MM.1S (cell line): ENCODE results near the gene EYA2.

Experiments
- DNase-seq: peaks from one replicate; pipeline ENCODE4 v3.0.0-alpha.2; 2015
- H2AFZ ChIP-seq: fragments of 300-600 bp; sonication (generic); 2 replicates; pipeline ENCODE4 v1.6.0; 2016; ENCODE audit warnings: antibody characterized with exemption, low read length
- H3F3A ChIP-seq: fragments of 300-600 bp; sonication (generic); 2 replicates; pipeline ENCODE4 v1.6.1; 2016; ENCODE audit warnings: mild to moderate bottlenecking, antibody characterized with exemption, low read length, moderate library complexity, mixed read lengths; ENCODE audit not compliant: insufficient read depth
- H3K27ac ChIP-seq: fragments of 300-600 bp; sonication (generic); 2 replicates; pipeline ENCODE4 v1.5.1; 2016; ENCODE audit warnings: mild to moderate bottlenecking, low read length
- H3K27me3 ChIP-seq: fragments of 300-600 bp; sonication (generic); replicated peaks from 2 replicates; pipeline ENCODE4 v1.6.0; 2016; ENCODE audit warnings: low read length; ENCODE audit not compliant: insufficient read depth
- H3K36me3 ChIP-seq: fragments of 300-600 bp; sonication (generic); replicated peaks from 2 replicates; pipeline ENCODE4 v1.6.1; 2016; ENCODE audit warnings: mild to moderate bottlenecking, low read length, mixed read lengths; ENCODE audit not compliant: insufficient read depth
- H3K4me1 ChIP-seq: fragments of 300-600 bp; sonication (generic); 2 replicates; pipeline ENCODE4 v1.6.1; 2016; ENCODE audit warnings: low read length, mixed read lengths
- H3K4me2 ChIP-seq: fragments of 300-600 bp; sonication (generic); 2 replicates; pipeline ENCODE4 v1.6.0; 2016; ENCODE audit warnings: low read depth, low read length
- H3K4me3 ChIP-seq: fragments of 300-600 bp; sonication (generic); 2 replicates; pipeline ENCODE4 v1.5.1; 2016; ENCODE audit warnings: low read length, mixed read lengths
- H3K79me2 ChIP-seq: fragments of 300-600 bp; sonication (generic); 2 replicates; pipeline ENCODE4 v1.6.1; 2016; ENCODE audit warnings: mixed run types, low read length, mixed read lengths
- H3K9ac ChIP-seq: fragments of 300-600 bp; sonication (generic); 2 replicates; pipeline ENCODE4 v1.6.1; 2016; ENCODE audit warnings: low read length, mixed read lengths
- H3K9me2 ChIP-seq: fragments of 300-600 bp; sonication (generic); replicated peaks from 2 replicates; pipeline ENCODE4 v1.6.1; 2016; ENCODE audit warnings: mild to moderate bottlenecking, low read length, mixed read lengths; ENCODE audit not compliant: insufficient read depth
- H3K9me3 ChIP-seq: fragments of 300-600 bp; sonication (generic); replicated peaks from 2 replicates; pipeline ENCODE4 v1.6.1; 2016; ENCODE audit warnings: mild to moderate bottlenecking, low read length, mixed read lengths; ENCODE audit not compliant: insufficient read depth
- H4K20me1 ChIP-seq: fragments of 300-600 bp; sonication (generic); 2 replicates; pipeline ENCODE4 v1.6.1; 2016; ENCODE audit warnings: mild to moderate bottlenecking, low read length, moderate library complexity, mixed read lengths; ENCODE audit not compliant: insufficient read depth
- EZH2 ChIP-seq: fragments of 300-600 bp; sonication (generic); optimal IDR thresholded peaks from 2 replicates; pipeline ENCODE3; 2017; ENCODE audit warnings: low read depth, mild to moderate bottlenecking, antibody characterized with exemption, low read length, mixed read lengths
- EZH2phosphoT487 ChIP-seq: fragments of 300-600 bp; sonication (generic); IDR thresholded peaks from 2 replicates; pipeline ENCODE4 v1.6.1; 2018; ENCODE audit warnings: antibody characterized with exemption, low read length
- TF ChIP-seq, protein P1 (sequence below): fragments of 300-600 bp; sonication (generic); IDR thresholded peaks from 2 replicates; pipeline ENCODE4 v1.5.1; 2016; ENCODE audit warnings: antibody characterized with exemption, low read length, mixed read lengths

Gene EYA2

DNA sequence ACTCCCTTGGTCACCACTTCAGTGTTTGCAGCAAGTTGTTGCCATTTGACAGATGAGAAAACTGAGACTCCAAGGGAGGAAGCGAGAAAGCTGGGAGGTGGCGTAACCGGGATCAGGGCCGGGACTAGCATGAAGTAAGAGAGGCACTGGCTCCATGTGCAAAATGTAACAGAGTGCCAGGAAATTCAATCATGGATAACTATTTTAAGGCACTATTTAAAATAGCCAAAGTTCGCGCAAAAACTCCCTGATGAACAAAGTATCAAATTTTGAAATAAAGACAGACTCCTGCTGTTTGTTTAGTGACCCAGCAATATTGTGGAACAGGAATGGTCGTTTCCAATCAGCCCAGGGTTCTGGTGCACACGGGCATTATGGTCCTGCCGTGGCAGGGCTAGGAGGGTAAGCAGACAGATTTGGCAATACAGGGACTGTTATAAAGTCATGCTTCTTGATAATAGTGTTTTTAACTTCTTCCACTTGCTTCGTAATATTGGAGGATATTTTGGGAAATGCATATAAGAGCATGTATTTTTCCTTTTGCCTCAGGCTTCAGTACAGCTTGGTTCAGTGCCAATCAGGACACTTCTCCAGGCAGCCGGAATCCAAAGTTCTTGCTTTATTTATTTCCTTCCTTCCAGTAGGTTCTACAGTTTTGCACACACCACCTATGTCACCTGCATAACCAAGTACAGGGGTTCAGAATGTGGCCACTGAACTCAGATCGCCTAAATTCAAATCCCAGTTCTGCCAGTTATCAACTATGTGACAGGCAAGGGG, 141.6 kb downstream of the EYA2 start:
- H3K36me3 ChIP-seq: no peaks in the 10 kb centered on the region

GRCh38 chr20:47038566-47039560, 144.2 kb downstream of the EYA2 start:
- Histone ChIP-seq H3K79me2 (no peaks in the 10 kb centered on the region), H3K36me3 (no peaks in the 10 kb centered on the region), H3F3A (no peaks in the 10 kb centered on the region), H3K27ac (no peak overlapping the region), H3K27me3 (no peaks in the 10 kb centered on the region), H3K9me3 (no peaks in the 10 kb centered on the region), H2AFZ (no peak overlapping the region), H3K9ac (no peak overlapping the region), H3K9me2 (no peaks in the 10 kb centered on the region), H3K4me2 (no peak overlapping the region), H3K4me1 (no peaks in the 10 kb centered on the region), H4K20me1 (no peaks in the 10 kb centered on the region), H3K4me3 (no peak overlapping the region)
- TF ChIP-seq EZH2phosphoT487 (no peak), EZH2 (no peak)
- TF ChIP-seq, protein P1, sequence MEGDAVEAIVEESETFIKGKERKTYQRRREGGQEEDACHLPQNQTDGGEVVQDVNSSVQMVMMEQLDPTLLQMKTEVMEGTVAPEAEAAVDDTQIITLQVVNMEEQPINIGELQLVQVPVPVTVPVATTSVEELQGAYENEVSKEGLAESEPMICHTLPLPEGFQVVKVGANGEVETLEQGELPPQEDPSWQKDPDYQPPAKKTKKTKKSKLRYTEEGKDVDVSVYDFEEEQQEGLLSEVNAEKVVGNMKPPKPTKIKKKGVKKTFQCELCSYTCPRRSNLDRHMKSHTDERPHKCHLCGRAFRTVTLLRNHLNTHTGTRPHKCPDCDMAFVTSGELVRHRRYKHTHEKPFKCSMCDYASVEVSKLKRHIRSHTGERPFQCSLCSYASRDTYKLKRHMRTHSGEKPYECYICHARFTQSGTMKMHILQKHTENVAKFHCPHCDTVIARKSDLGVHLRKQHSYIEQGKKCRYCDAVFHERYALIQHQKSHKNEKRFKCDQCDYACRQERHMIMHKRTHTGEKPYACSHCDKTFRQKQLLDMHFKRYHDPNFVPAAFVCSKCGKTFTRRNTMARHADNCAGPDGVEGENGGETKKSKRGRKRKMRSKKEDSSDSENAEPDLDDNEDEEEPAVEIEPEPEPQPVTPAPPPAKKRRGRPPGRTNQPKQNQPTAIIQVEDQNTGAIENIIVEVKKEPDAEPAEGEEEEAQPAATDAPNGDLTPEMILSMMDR: no peak
- DNase-seq: no peak

More for the DNA sequence above, 141.6 kb downstream of the EYA2 start:
- H3K4me1 ChIP-seq: no peaks in the 10 kb centered on the region
- H3K9me3 ChIP-seq: no peaks in the 10 kb centered on the region
- H3K27me3 ChIP-seq: no peaks in the 10 kb centered on the region
- H3K9me2 ChIP-seq: no peaks in the 10 kb centered on the region
- H4K20me1 ChIP-seq: no peaks in the 10 kb centered on the region
- no peaks in the 10 kb centered on the region for H3F3A ChIP-seq
- H2AFZ ChIP-seq: no peak overlapping the region
- DNase-seq: no peak
- H3K79me2 ChIP-seq: no peaks in the 10 kb centered on the region
- no peak overlapping the region for H3K4me3 ChIP-seq
- TF ChIP-seq EZH2 (no peak), EZH2phosphoT487 (no peak)
- TF ChIP-seq, protein P1: no peak
- no peak overlapping the region for H3K9ac ChIP-seq
- no peak overlapping the region for H3K4me2 ChIP-seq
- H3K27ac ChIP-seq: no peak overlapping the region

- no peaks in the 10 kb centered on the region for H3K4me1 ChIP-seq
- no peak overlapping the region for H3K4me3 ChIP-seq
- DNase-seq: no peak
- H3K27ac ChIP-seq: no peak overlapping the region
- no peaks in the 10 kb centered on the region for H3K27me3 ChIP-seq
- H3K9me2 ChIP-seq: no peaks in the 10 kb centered on the region
- no peaks in the 10 kb centered on the region for H3F3A ChIP-seq
- H4K20me1 ChIP-seq: no peaks in the 10 kb centered on the region
- no peaks in the 10 kb centered on the region for H3K9me3 ChIP-seq
- H3K9ac ChIP-seq: no peak overlapping the region
- no peak overlapping the region for H2AFZ ChIP-seq
- H3K4me2 ChIP-seq: no peak overlapping the region
- TF ChIP-seq EZH2 (no peak), EZH2phosphoT487 (no peak)
- TF ChIP-seq, protein P1: no peak
- H3K79me2 ChIP-seq: no peaks in the 10 kb centered on the region
- H3K36me3 ChIP-seq: no peaks in the 10 kb centered on the region
These were observed 146.0 kb downstream of the EYA2 start for GRCh38 chr20:47040506-47041125.
